Aorta (tissue), 5 donors: ENCODE measurements around the gene JMJD7. TPM values are rescaled to one million over a fixed set of nuclear protein-coding genes. Genes with fewer than 3 reads are reported as not detected.

Source experiments
- ATAC-seq: fragments of 200-7000 bp; cut with Tn5 transposase; one replicate; pipeline ENCODE4 v1.9.1; 2022; ENCODE audit warnings: moderate library complexity; ENCODE audit not compliant: low FRiP score
- DNase-seq, 2 donors: peaks; one replicate each; pipeline ENCODE4 v3.0.0-alpha.2; 2020
- H3K27ac ChIP-seq, 2 donors: one replicate each; pipeline ENCODE4 v1.5.1; 2013; ENCODE audit warnings: low read length in 2 of 2, mild to moderate bottlenecking in 2 of 2, moderate library complexity in 2 of 2, control low read depth in 1 of 2, inconsistent platforms in 1 of 2, low read depth in 1 of 2
- H3K27me3 ChIP-seq, 2 donors: one replicate each; pipeline ENCODE4 v1.6.1; 2013; ENCODE audit warnings: control low read depth in 1 of 2, low read length in 1 of 2, mild to moderate bottlenecking in 1 of 2, moderate library complexity in 1 of 2; ENCODE audit not compliant: insufficient read depth in 2 of 2, control insufficient read depth in 1 of 2
- H3K36me3 ChIP-seq, 2 donors: one replicate each; pipeline ENCODE4 v1.6.1; 2013; ENCODE audit warnings: control low read depth in 1 of 2, low read length in 1 of 2, mild to moderate bottlenecking in 1 of 2; ENCODE audit not compliant: insufficient read depth in 2 of 2, control insufficient read depth in 1 of 2
- H3K4me1 ChIP-seq, 2 donors: one replicate each; pipeline ENCODE4 v1.6.1; 2013; ENCODE audit warnings: low read length in 2 of 2, control low read depth in 1 of 2, mild to moderate bottlenecking in 1 of 2, moderate library complexity in 1 of 2; ENCODE audit not compliant: insufficient read depth in 2 of 2, control insufficient read depth in 1 of 2
- H3K4me3 ChIP-seq, 2 donors: one replicate each; pipeline ENCODE4 v1.5.1; 2013; ENCODE audit warnings: low read length in 2 of 2, control low read depth in 1 of 2, mild to moderate bottlenecking in 1 of 2
- H3K9me3 ChIP-seq: one replicate; pipeline ENCODE4 v1.6.1; 2013; ENCODE audit warnings: mild to moderate bottlenecking, low read length; ENCODE audit not compliant: control insufficient read depth
- WGBS, 2 donors: extraction: QIAGEN DNeasy Blood & Tissue Kit; methylation state at CpG; one replicate each; pipeline ENCODE4 v1.1.7; 2013; 5-methylcytosine and 5-hydroxymethylcytosine counted together
- intact Hi-C, 2 donors: fragments of 100-400 bp; cut with DNase I; formaldehyde crosslinking; loops; one replicate each; pipeline versions ENCODE4 v1.14.2 to v1.15.0; 2022
- polyA plus RNA-seq, 2 donors: library from polyadenylated mRNA; stranded (reverse); fragments of 200-250 nt; gene quantifications; one replicate each; pipeline ENCODE4 v1.2.3, GENCODE V29; 2013
- total RNA-seq, 2 donors: library from RNA; stranded (reverse); fragmentation: NEBNext Ultra II Directional; extraction: Animal tissue kit (Norgen Biotek cat#: 25700); gene quantifications; one replicate each; pipeline ENCODE4 v1.2.1, GENCODE V29; 2021
- donor health status: healthy with polysubstance abuse.
- donor health status: Bipolar disorder and iron deficiency.
- donor health status: DM: no; HTN: no; CAD: no.
- donor health status: DM: no; HTN: no; CAD: no.
- donor health status: DM: yes; HTN: yes; CAD: no.

JMJD7 gene
- total and polyA plus RNA-seq, 4 donors: 7.0 to 12.6 (median 10.0) TPM

- Histone ChIP-seq H3K4me1 (no peaks in the 10 kb centered on the region), H3K9me3 (no peaks in the 10 kb centered on the region), H3K36me3 (no peaks in the 10 kb centered on the region), H3K27me3 (no peaks in the 10 kb centered on the region), H3K4me3 (no peak overlapping the region), H3K27ac (no peak overlapping the region)
- DNase-seq: no peak
- intact Hi-C loops: no loop called here
- no peak for ATAC-seq
- 86 to 89% methylated on average over 10 of the region's 10 CpGs for WGBS, 2 donors
These were observed 21.4 kb upstream of the JMJD7 start for GRCh38 chr15:41806291-41807181.

GRCh38 chr15:41809121-41809520, 18.8 kb upstream of the JMJD7 start:
- DNase-seq: no peak
- WGBS, 2 donors: 79 to 83% methylated on average over 2 of the region's 2 CpGs
- H3K4me1 ChIP-seq: no peaks in the 10 kb centered on the region
- no peak overlapping the region for H3K4me3 ChIP-seq
- no peaks in the 10 kb centered on the region for H3K27me3 ChIP-seq
- no peak overlapping the region for H3K27ac ChIP-seq
- intact Hi-C loops: no loop called here
- peaks cover 4 to 7% of the 10 kb centered on the region in 2 donors for H3K36me3 ChIP-seq
- no peaks in the 10 kb centered on the region for H3K9me3 ChIP-seq
- ATAC-seq: no peak

GRCh38 chr15:41809526-41810220, 18.2 kb upstream of the JMJD7 start:
- no peak for DNase-seq
- Histone ChIP-seq H3K4me1 (no peaks in the 10 kb centered on the region), H3K27me3 (no peaks in the 10 kb centered on the region), H3K27ac (no peak overlapping the region), H3K36me3 (peaks cover 4 to 7% of the 10 kb centered on the region in 2 donors), H3K9me3 (no peaks in the 10 kb centered on the region), H3K4me3 (no peak overlapping the region)
- no peak for ATAC-seq
- intact Hi-C loops: loop anchor here (2.0 to 5.0 kb wide), 2 partner anchors 37 to 207 kb away; no protein-coding TSS in a partner anchor
- 77 to 81% methylated on average over 12 of the region's 12 CpGs for WGBS, 2 donors

GRCh38 chr15:41810651-41811431, 17.1 kb upstream of the JMJD7 start:
- Histone ChIP-seq H3K9me3 (no peaks in the 10 kb centered on the region), H3K27ac (no peak overlapping the region), H3K27me3 (no peaks in the 10 kb centered on the region), H3K36me3 (peaks cover 4 to 7% of the 10 kb centered on the region in 2 donors), H3K4me3 (no peak overlapping the region), H3K4me1 (no peaks in the 10 kb centered on the region)
- intact Hi-C loops: loop anchor here (1.0 to 5.0 kb wide), 3 partner anchors 38 to 209 kb away; no protein-coding TSS in a partner anchor
- ATAC-seq: no peak
- no peak for DNase-seq
- WGBS, 2 donors: 85 to 91% methylated on average over 5 of the region's 5 CpGs

- H3K4me1 ChIP-seq: no peaks in the 10 kb centered on the region
- intact Hi-C loops: loop anchor here (1.0 to 5.0 kb wide), 3 partner anchors 38 to 209 kb away; no protein-coding TSS in a partner anchor
- WGBS, 2 donors: 49 to 51% methylated on average over 18 of the region's 18 CpGs
- DNase-seq: peak; percentile 89 to 94
- ATAC-seq: peak; percentile 90
- no peaks in the 10 kb centered on the region for H3K27me3 ChIP-seq
- H3K36me3 ChIP-seq: peaks cover 4 to 7% of the 10 kb centered on the region in 2 donors
- no peak overlapping the region for H3K4me3 ChIP-seq
- no peaks in the 10 kb centered on the region for H3K9me3 ChIP-seq
- no peak overlapping the region for H3K27ac ChIP-seq
These were observed 16.3 kb upstream of the JMJD7 start for GRCh38 chr15:41811432-41812195.

GRCh38 chr15:41812820-41813375, 15.0 kb upstream of the JMJD7 start:
- intact Hi-C loops: loop anchor here in 1 of 2 donors (5.0 kb wide), 1 partner anchor 211 kb away; no protein-coding TSS in a partner anchor
- peaks cover 6 to 7% of the 10 kb centered on the region in 2 donors for H3K36me3 ChIP-seq
- no peaks in the 10 kb centered on the region for H3K9me3 ChIP-seq
- DNase-seq (peak in 1 of 2 donors; percentile 58), ATAC-seq (no peak)
- H3K4me1 ChIP-seq: no peaks in the 10 kb centered on the region
- H3K27ac ChIP-seq: no peak overlapping the region
- WGBS, 2 donors: 88 to 89% methylated on average over 11 of the region's 11 CpGs
- H3K4me3 ChIP-seq: no peak overlapping the region
- H3K27me3 ChIP-seq: no peaks in the 10 kb centered on the region

GRCh38 chr15:41813426-41813825, 14.5 kb upstream of the JMJD7 start:
- WGBS, 2 donors: 88 to 93% methylated on average over 8 of the region's 8 CpGs
- H3K27me3 ChIP-seq: no peaks in the 10 kb centered on the region
- H3K36me3 ChIP-seq: peaks cover 6 to 10% of the 10 kb centered on the region in 2 donors
- no peak for DNase-seq
- ATAC-seq: no peak
- H3K9me3 ChIP-seq: no peaks in the 10 kb centered on the region
- H3K4me1 ChIP-seq: no peaks in the 10 kb centered on the region
- no peak overlapping the region for H3K27ac ChIP-seq
- H3K4me3 ChIP-seq: no peak overlapping the region
- intact Hi-C loops: loop anchor here in 1 of 2 donors (5.0 kb wide), 1 partner anchor 211 kb away; no protein-coding TSS in a partner anchor
